NCI-H526 treated with DMSO at 0.1 percent for 48 hours (cell line): ENCODE measurements around the gene ZSWIM6.
"Not testable (repeated sequence)": the region's sequence is repeated elsewhere in the genome, so short reads cannot be mapped to it uniquely, and the experiment has no call there.

ENCODE experiments used
- DNase-seq: peaks from one replicate; lab custom pipeline; 2025; lab: John Stamatoyannopoulos, UW

The ZSWIM6 gene

GRCh38 chr5:61407706-61408270, 75.7 kb downstream of the ZSWIM6 start:
- DNase-seq: peak; percentile 16

GRCh38 chr5:61408476-61409168, 76.6 kb downstream of the ZSWIM6 start:
- peak; percentile 89 for DNase-seq

GRCh38 chr5:61409568-61409967, 77.5 kb downstream of the ZSWIM6 start:
- no peak for DNase-seq

- DNase-seq: no peak
Observed at GRCh38 chr5:61410811-61411210, 78.8 kb downstream of the ZSWIM6 start.

- no peak for DNase-seq
Observed at GRCh38 chr5:61412361-61412760, 80.3 kb downstream of the ZSWIM6 start.

GRCh38 chr5:61413205-61413604, 81.1 kb downstream of the ZSWIM6 start:
- not testable (repeated sequence) for DNase-seq

- no peak for DNase-seq
Observed at GRCh38 chr5:61414806-61415205, 82.7 kb downstream of the ZSWIM6 start.

GRCh38 chr5:61416010-61416409, 84.0 kb downstream of the ZSWIM6 start:
- no peak for DNase-seq

- no peak for DNase-seq
Observed at GRCh38 chr5:61416420-61416819, 84.4 kb downstream of the ZSWIM6 start.

GRCh38 chr5:61417340-61417739, 85.3 kb downstream of the ZSWIM6 start:
- no peak for DNase-seq

GRCh38 chr5:61417851-61418250, 85.8 kb downstream of the ZSWIM6 start:
- DNase-seq: no peak

- no peak for DNase-seq
Observed at GRCh38 chr5:61419106-61419505, 87.0 kb downstream of the ZSWIM6 start.

- no peak for DNase-seq
Observed at GRCh38 chr5:61420016-61420415, 88.0 kb downstream of the ZSWIM6 start.

- not testable (repeated sequence) for DNase-seq
Observed at GRCh38 chr5:61421262-61421661, 89.2 kb downstream of the ZSWIM6 start.

- DNase-seq: no peak
Observed at GRCh38 chr5:61423487-61424145, 91.6 kb downstream of the ZSWIM6 start.

- no peak for DNase-seq
Observed at GRCh38 chr5:61425918-61426317, 93.9 kb downstream of the ZSWIM6 start.

- DNase-seq: no peak
Observed at GRCh38 chr5:61429906-61430305, 97.8 kb downstream of the ZSWIM6 start.

GRCh38 chr5:61431923-61432620, 100.0 kb downstream of the ZSWIM6 start:
- DNase-seq: no peak

GRCh38 chr5:61435368-61435767, 103.3 kb downstream of the ZSWIM6 start:
- DNase-seq: no peak

GRCh38 chr5:61438298-61438970, 106.4 kb downstream of the ZSWIM6 start:
- peak; percentile 8 for DNase-seq

GRCh38 chr5:61440086-61440485, 108.0 kb downstream of the ZSWIM6 start:
- no peak for DNase-seq

GRCh38 chr5:61440596-61440995, 108.5 kb downstream of the ZSWIM6 start:
- DNase-seq: no peak
